A673 (cell line): ENCODE results near the gene UBXN11. TPM values are rescaled to one million over a fixed set of nuclear protein-coding genes. Genes with fewer than 3 reads are reported as not detected.

Experiments used
- Bru-seq: library from RNA; stranded (reverse); fragments of 400-500 nt; gene quantifications from one replicate; lab custom pipeline; 2021; lab: Mats Ljungman, UMichigan
- BruChase-seq, 2 experiments: library from RNA; stranded (reverse); fragments of 400-500 nt; gene quantifications; one replicate each; lab custom pipeline; 2021; lab: Mats Ljungman, UMichigan
- BruUV-seq: library from RNA; stranded (reverse); fragments of 400-500 nt; replicated peaks from 2 replicates; lab custom pipeline; 2021; lab: Mats Ljungman, UMichigan
- CTCF ChIA-PET: fragments of 300-600 bp; sonication (Branson Sonifier 250); formaldehyde crosslinking; loops from one replicate; lab custom pipeline; 2022; ENCODE audit warnings: antibody characterized with exemption; lab: Charles Lee
- POLR2A ChIA-PET: fragments of 300-600 bp; sonication (Branson Sonifier 250); formaldehyde crosslinking; loops from one replicate; lab custom pipeline; 2022; ENCODE audit warnings: antibody characterized with exemption; ENCODE audit not compliant: low non-redundant PET; lab: Charles Lee
- DNase-seq: peaks from one replicate; pipeline ENCODE4 v3.0.0-alpha.2; 2015; ENCODE audit warnings: low spot score
- H3K27ac ChIP-seq: fragments of 200-600 bp; sonication (generic); 2 replicates; pipeline ENCODE4 v1.5.1; 2016; ENCODE audit warnings: mixed run types, low read depth, mild to moderate bottlenecking, mixed read lengths, antibody characterized with exemption, low read length; ENCODE audit not compliant: poor library complexity, severe bottlenecking
- H3K27me3 ChIP-seq: fragments of 200-600 bp; sonication (generic); replicated peaks from 2 replicates; pipeline ENCODE4 v1.6.1; 2017; ENCODE audit warnings: mixed run types, low read depth, mild to moderate bottlenecking, mixed read lengths, antibody characterized with exemption, low read length; ENCODE audit not compliant: insufficient read depth, poor library complexity
- H3K36me3 ChIP-seq: fragments of 200-600 bp; sonication (generic); 2 replicates; pipeline ENCODE4 v1.6.1; 2016; ENCODE audit warnings: mixed run types, mild to moderate bottlenecking, mixed read lengths, antibody characterized with exemption, low read length; ENCODE audit not compliant: insufficient read depth, poor library complexity, severe bottlenecking
- H3K4me1 ChIP-seq: fragments of 200-600 bp; sonication (generic); 2 replicates; pipeline ENCODE4 v1.6.1; 2017; ENCODE audit warnings: mixed run types, mild to moderate bottlenecking, mixed read lengths, antibody characterized with exemption, low read length; ENCODE audit not compliant: insufficient read depth, poor library complexity, severe bottlenecking
- H3K4me3 ChIP-seq: fragments of 200-600 bp; sonication (generic); 2 replicates; pipeline ENCODE4 v1.5.1; 2016; ENCODE audit warnings: low read depth, mixed run types, mild to moderate bottlenecking, mixed read lengths, low read length; ENCODE audit not compliant: poor library complexity, severe bottlenecking
- H3K9me3 ChIP-seq: fragments of 200-600 bp; sonication (generic); 2 replicates; pipeline ENCODE4 v1.6.1; 2016; ENCODE audit warnings: mixed run types, low read depth, mild to moderate bottlenecking, mixed read lengths, antibody characterized with exemption, low read length; ENCODE audit not compliant: poor library complexity, severe bottlenecking
- EZH2 ChIP-seq: fragments of 200-600 bp; sonication (generic); IDR thresholded peaks from 2 replicates; pipeline ENCODE4 v1.6.1; 2017; ENCODE audit warnings: borderline replicate concordance, low read depth, mild to moderate bottlenecking, mixed read lengths, antibody characterized with exemption, low read length; ENCODE audit not compliant: poor library complexity, severe bottlenecking
- intact Hi-C: fragments of 100-400 bp; cut with micrococcal nuclease; formaldehyde crosslinking; loops from one replicate; pipeline ENCODE4 v1.10.0; 2022; ENCODE audit not compliant: unreplicated experiment
- long read RNA-seq: library from polyadenylated mRNA; stranded (forward); transcript quantifications from one replicate; pipeline ENCODE4 v2.0.0, GENCODE V29; 2022
- total RNA-seq: library from RNA; stranded (reverse); gene quantifications from 2 replicates; pipeline ENCODE4 v1.2.3, GENCODE V29; 2021
- TF ChIP-seq, protein P1 (sequence below): fragments of 300-800, 200-600 bp; sonication (generic); conservative IDR thresholded peaks from 2 replicates; pipeline ENCODE4 v1.5.1; 2017; ENCODE audit warnings: low read depth, mild to moderate bottlenecking, antibody characterized with exemption, low read length, moderate library complexity, mixed read lengths

UBXN11 gene
- total RNA-seq (22.1 and 25.4 TPM in 2 replicates), Bru-seq, nascent RNA (percentile 51 among the genes with signal in this experiment), BruChase-seq, experiment 1, labeled RNA remaining after a 2-hour chase (percentile 55 among the genes with signal in this experiment), BruChase-seq, experiment 2, labeled RNA remaining after a 6-hour chase (percentile 59 among the genes with signal in this experiment)
- long read RNA-seq, transcript UBXN11-202 (14 exons, 1,555 nt), result major isoform, 8 of 93 reads
- long read RNA-seq, partial matches to known transcripts, result 8 of 93 reads
- long read RNA-seq, other reads (novel, unspliced or antisense), result 71 of 93 reads

GRCh38 chr1:26306290-26307229 is at the start of gene UBXN11:
UBXN11 (minus strand) TSS chr1:26306636; CDS start chr1:26302883, 3,753 bp downstream.
- POLR2A ChIA-PET, result no interaction called here
- H3K27ac ChIP-seq, result peak within 1 kb of the TSS; percentile 66

GRCh38 chr1:26356106-26356505 is 49.7 kb upstream of the UBXN11 start:
- intact Hi-C loops, result no loop called here
- DNase-seq, result no peak

More at GRCh38 chr1:26306290-26307229, at the start of gene UBXN11:
- Histone ChIP-seq H3K36me3 (no peaks in the 10 kb centered on the region), H3K27me3 (no peaks in the 10 kb centered on the region), H3K4me1 (peaks cover 4% of the 10 kb centered on the region), H3K9me3 (no peaks in the 10 kb centered on the region), H3K4me3 (peak within 1 kb of the TSS; percentile 83)
- DNase-seq, result peak; percentile 97
- BruUV-seq, result no TSS peak
- TF ChIP-seq, protein P1, sequence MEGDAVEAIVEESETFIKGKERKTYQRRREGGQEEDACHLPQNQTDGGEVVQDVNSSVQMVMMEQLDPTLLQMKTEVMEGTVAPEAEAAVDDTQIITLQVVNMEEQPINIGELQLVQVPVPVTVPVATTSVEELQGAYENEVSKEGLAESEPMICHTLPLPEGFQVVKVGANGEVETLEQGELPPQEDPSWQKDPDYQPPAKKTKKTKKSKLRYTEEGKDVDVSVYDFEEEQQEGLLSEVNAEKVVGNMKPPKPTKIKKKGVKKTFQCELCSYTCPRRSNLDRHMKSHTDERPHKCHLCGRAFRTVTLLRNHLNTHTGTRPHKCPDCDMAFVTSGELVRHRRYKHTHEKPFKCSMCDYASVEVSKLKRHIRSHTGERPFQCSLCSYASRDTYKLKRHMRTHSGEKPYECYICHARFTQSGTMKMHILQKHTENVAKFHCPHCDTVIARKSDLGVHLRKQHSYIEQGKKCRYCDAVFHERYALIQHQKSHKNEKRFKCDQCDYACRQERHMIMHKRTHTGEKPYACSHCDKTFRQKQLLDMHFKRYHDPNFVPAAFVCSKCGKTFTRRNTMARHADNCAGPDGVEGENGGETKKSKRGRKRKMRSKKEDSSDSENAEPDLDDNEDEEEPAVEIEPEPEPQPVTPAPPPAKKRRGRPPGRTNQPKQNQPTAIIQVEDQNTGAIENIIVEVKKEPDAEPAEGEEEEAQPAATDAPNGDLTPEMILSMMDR, result no peak
- no peak for TF ChIP-seq EZH2
- CTCF ChIA-PET, result no interaction called here
- intact Hi-C loops, result no loop called here

DNA sequence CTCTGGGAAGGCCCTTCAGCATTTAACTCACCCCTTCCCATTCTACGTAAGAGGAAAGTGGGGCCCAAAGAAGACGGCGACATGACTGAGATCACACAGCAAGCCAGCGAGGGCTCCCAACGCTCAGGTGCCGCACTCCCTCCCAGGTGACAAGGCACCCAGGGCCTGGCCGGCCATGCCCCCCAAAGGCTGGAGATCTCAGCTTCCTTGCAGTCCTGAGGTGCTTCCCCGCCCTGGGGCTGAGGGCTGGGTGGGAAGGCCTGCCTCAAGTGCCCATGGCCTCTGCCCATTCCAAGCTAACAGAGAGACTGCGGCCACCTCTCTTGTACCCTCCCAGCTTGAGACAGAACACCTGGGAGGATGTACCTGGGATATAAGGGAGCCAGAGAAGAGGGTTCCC is 48.5 kb upstream of the UBXN11 start:
- intact Hi-C loops, result no loop called here
- CTCF ChIA-PET, result no interaction called here

More at GRCh38 chr1:26356106-26356505, 49.7 kb upstream of the UBXN11 start:
- Histone ChIP-seq H3K27me3 (peaks cover 25% of the 10 kb centered on the region), H3K9me3 (no peaks in the 10 kb centered on the region), H3K36me3 (no peaks in the 10 kb centered on the region), H3K4me3 (no peak overlapping the region), H3K27ac (no peak overlapping the region), H3K4me1 (no peaks in the 10 kb centered on the region)
- CTCF ChIA-PET, result no interaction called here
- TF ChIP-seq, protein P1, result no peak
- TF ChIP-seq EZH2, result no peak
- BruUV-seq, result no TSS peak
- POLR2A ChIA-PET, result no interaction called here

More for the DNA sequence above, 48.5 kb upstream of the UBXN11 start:
- TF ChIP-seq EZH2, result no peak
- TF ChIP-seq, protein P1, result no peak
- Histone ChIP-seq H3K27me3 (peaks cover 16% of the 10 kb centered on the region), H3K36me3 (no peaks in the 10 kb centered on the region), H3K4me3 (no peak overlapping the region), H3K27ac (no peak overlapping the region), H3K9me3 (no peaks in the 10 kb centered on the region), H3K4me1 (no peaks in the 10 kb centered on the region)
- no TSS peak for BruUV-seq
- DNase-seq, result no peak
- POLR2A ChIA-PET, result no interaction called here
